GM19463 (cell line): ENCODE data around the gene B3GNT4.
"Not testable (repeated sequence)": the region's sequence is repeated elsewhere in the genome, so short reads cannot be mapped to it uniquely, and the experiment has no call there.

Experiments
- ATAC-seq: cut with Tn5 transposase; IDR thresholded peaks from one replicate; pipeline ENCODE4 v1.9.1; 2021; ENCODE audit warnings: mild to moderate bottlenecking, moderate library complexity; ENCODE audit not compliant: unreplicated experiment

The B3GNT4 gene

GRCh38 chr12:122187466-122187865, 16.0 kb upstream of the B3GNT4 start:
- ATAC-seq = no peak

GRCh38 chr12:122189626-122190475, 13.7 kb upstream of the B3GNT4 start:
- no peak for ATAC-seq

- no peak for ATAC-seq
Observed at GRCh38 chr12:122190842-122191668, 12.5 kb upstream of the B3GNT4 start.

GRCh38 chr12:122192441-122192840, 11.1 kb upstream of the B3GNT4 start:
- ATAC-seq = no peak

- no peak for ATAC-seq
Observed at GRCh38 chr12:122194804-122195203, 8.7 kb upstream of the B3GNT4 start.

- no peak for ATAC-seq
Observed at GRCh38 chr12:122195405-122195804, 8.1 kb upstream of the B3GNT4 start.

GRCh38 chr12:122197612-122197966, 5.9 kb upstream of the B3GNT4 start:
- no peak for ATAC-seq

- ATAC-seq = no peak
Observed at GRCh38 chr12:122199484-122200355, 3.8 kb upstream of the B3GNT4 start.

- no peak for ATAC-seq
Observed at GRCh38 chr12:122200541-122201175, 2.9 kb upstream of the B3GNT4 start.

- ATAC-seq = no peak
Observed at GRCh38 chr12:122201381-122201780, 2.1 kb upstream of the B3GNT4 start.

GRCh38 chr12:122202017-122202416, 1.5 kb upstream of the B3GNT4 start:
- ATAC-seq = no peak

- ATAC-seq = not testable (repeated sequence)
Observed at GRCh38 chr12:122202811-122203210, 698 bp upstream of the B3GNT4 start.

GRCh38 chr12:122204167-122205052, 901 bp downstream of the B3GNT4 start:
- ATAC-seq = no peak

- ATAC-seq = no peak
Observed at GRCh38 chr12:122205053-122205925, 1.8 kb downstream of the B3GNT4 start.

GRCh38 chr12:122206111-122206881, 2.8 kb downstream of the B3GNT4 start:
- no peak for ATAC-seq

GRCh38 chr12:122206976-122207375, 3.5 kb downstream of the B3GNT4 start:
- ATAC-seq = no peak

GRCh38 chr12:122207391-122207790, 3.9 kb downstream of the B3GNT4 start:
- no peak for ATAC-seq
